DOHH2 (cell line): ENCODE results near the gene KLHDC9.

ENCODE experiments used
- H3F3A ChIP-seq: fragments of 200-600 bp; sonication (generic), shearing (Covaris generic); 2 replicates; pipeline ENCODE4 v1.6.0; 2016; ENCODE audit warnings: antibody characterized with exemption, mild to moderate bottlenecking; ENCODE audit not compliant: control insufficient read depth, insufficient read depth
- H3K27ac ChIP-seq: fragments of 200-600 bp; sonication (generic); 2 replicates; pipeline ENCODE4 v1.5.1; 2014; ENCODE audit warnings: low read depth, mild to moderate bottlenecking, low read length, moderate library complexity
- H3K27me3 ChIP-seq: fragments of 200-600 bp; sonication (generic); 2 replicates; pipeline ENCODE4 v1.6.1; 2014; ENCODE audit warnings: mild to moderate bottlenecking, low read length, mixed read lengths; ENCODE audit not compliant: control insufficient read depth
- H3K36me3 ChIP-seq: fragments of 200-600 bp; sonication (generic); 2 replicates; pipeline ENCODE4 v1.6.1; 2014; ENCODE audit warnings: mild to moderate bottlenecking, low read length, moderate library complexity, mixed read lengths; ENCODE audit not compliant: control insufficient read depth
- H3K4me1 ChIP-seq: fragments of 200-600 bp; sonication (generic); 2 replicates; pipeline ENCODE4 v1.6.1; 2014; ENCODE audit warnings: mild to moderate bottlenecking, low read length, mixed read lengths; ENCODE audit not compliant: control insufficient read depth
- H3K4me2 ChIP-seq: fragments of 200-600 bp; sonication (generic); 2 replicates; pipeline ENCODE4 v1.6.0; 2014; ENCODE audit warnings: mild to moderate bottlenecking, low read length, moderate library complexity
- H3K4me3 ChIP-seq: fragments of 200-600 bp; sonication (generic); 2 replicates; pipeline ENCODE4 v1.5.1; 2014; ENCODE audit warnings: mild to moderate bottlenecking, low read length, mixed read lengths
- H3K79me2 ChIP-seq: fragments of 200-600 bp; sonication (generic); 2 replicates; pipeline ENCODE4 v1.6.1; 2014; ENCODE audit warnings: mild to moderate bottlenecking, low read length, mixed read lengths; ENCODE audit not compliant: control insufficient read depth
- H3K9me2 ChIP-seq: fragments of 200-600 bp; sonication (generic); replicated peaks from 2 replicates; pipeline ENCODE4 v1.6.1; 2014; ENCODE audit warnings: mild to moderate bottlenecking, low read length, mixed read lengths; ENCODE audit not compliant: control insufficient read depth
- H3K9me3 ChIP-seq: fragments of 200-600 bp; sonication (generic); 2 replicates; pipeline ENCODE4 v1.6.1; 2014; ENCODE audit warnings: antibody characterized with exemption, low read length, mixed read lengths; ENCODE audit not compliant: control insufficient read depth, insufficient read depth
- H4K20me1 ChIP-seq: fragments of 200-600 bp; sonication (generic); 2 replicates; pipeline ENCODE4 v1.6.0; 2014; ENCODE audit warnings: low read depth, mild to moderate bottlenecking, antibody characterized with exemption, low read length, moderate library complexity; ENCODE audit not compliant: control insufficient read depth, insufficient read depth
- EZH2phosphoT487 ChIP-seq: fragments of 200-600 bp; sonication (generic); IDR thresholded peaks from 2 replicates; pipeline ENCODE4 v1.6.1; 2017; ENCODE audit warnings: borderline replicate concordance, mild to moderate bottlenecking, antibody characterized with exemption, low read length, moderate library complexity, mixed read lengths
- TF ChIP-seq, protein P1 (sequence below): fragments of 200-600 bp; sonication (generic); IDR thresholded peaks from one replicate; pipeline ENCODE4 v1.5.1; 2014; ENCODE audit warnings: antibody characterized with exemption, mild to moderate bottlenecking, low read depth, low read length; ENCODE audit not compliant: poor library complexity, severe bottlenecking

Gene KLHDC9

DNA sequence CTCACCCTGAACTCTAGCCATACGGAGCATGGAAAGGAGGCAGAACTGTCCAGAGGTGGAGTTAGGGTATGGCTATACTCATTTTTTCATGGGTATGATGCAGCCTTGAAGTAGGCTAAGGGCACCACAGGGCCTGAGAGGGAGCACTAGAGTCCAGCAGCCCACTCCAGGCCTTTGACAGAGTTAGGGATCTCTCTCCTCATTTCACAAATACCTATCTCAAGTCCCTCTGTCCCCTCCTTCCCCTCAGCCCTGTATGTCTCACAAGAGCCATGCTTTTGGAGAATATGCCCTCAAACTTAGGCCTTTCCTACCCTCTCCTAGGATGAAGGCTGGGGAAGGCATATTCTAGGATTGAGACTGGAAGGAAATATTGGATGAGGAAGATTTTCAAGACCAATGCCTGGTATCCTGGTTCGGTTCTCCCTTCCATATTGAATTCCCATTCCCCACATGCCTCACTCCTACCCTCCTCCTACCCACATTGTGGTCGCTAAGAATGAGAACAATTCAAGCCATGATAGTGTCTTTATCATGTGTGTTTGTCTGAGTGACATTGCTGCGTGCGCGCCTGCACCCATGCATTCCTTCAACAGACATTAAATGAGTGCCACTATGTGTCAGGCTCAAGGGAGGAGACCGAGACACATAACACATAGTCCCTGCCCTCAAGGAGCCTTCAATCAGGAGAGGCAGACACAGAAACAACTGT, 6.2 kb upstream of the KLHDC9 start:
- H3K4me1 ChIP-seq: peaks cover under 1% of the 10 kb centered on the region
- no peaks in the 10 kb centered on the region for H4K20me1 ChIP-seq
- H3K27me3 ChIP-seq: no peaks in the 10 kb centered on the region
- H3K4me3 ChIP-seq: no peak overlapping the region
- H3K9me2 ChIP-seq: no peaks in the 10 kb centered on the region
- H3F3A ChIP-seq: no peaks in the 10 kb centered on the region
- no peaks in the 10 kb centered on the region for H3K9me3 ChIP-seq
- H3K4me2 ChIP-seq: no peak overlapping the region
- no peak overlapping the region for H3K27ac ChIP-seq
- H3K79me2 ChIP-seq: no peaks in the 10 kb centered on the region
- H3K36me3 ChIP-seq: no peaks in the 10 kb centered on the region
- no peak for TF ChIP-seq EZH2phosphoT487
- TF ChIP-seq, protein P1, sequence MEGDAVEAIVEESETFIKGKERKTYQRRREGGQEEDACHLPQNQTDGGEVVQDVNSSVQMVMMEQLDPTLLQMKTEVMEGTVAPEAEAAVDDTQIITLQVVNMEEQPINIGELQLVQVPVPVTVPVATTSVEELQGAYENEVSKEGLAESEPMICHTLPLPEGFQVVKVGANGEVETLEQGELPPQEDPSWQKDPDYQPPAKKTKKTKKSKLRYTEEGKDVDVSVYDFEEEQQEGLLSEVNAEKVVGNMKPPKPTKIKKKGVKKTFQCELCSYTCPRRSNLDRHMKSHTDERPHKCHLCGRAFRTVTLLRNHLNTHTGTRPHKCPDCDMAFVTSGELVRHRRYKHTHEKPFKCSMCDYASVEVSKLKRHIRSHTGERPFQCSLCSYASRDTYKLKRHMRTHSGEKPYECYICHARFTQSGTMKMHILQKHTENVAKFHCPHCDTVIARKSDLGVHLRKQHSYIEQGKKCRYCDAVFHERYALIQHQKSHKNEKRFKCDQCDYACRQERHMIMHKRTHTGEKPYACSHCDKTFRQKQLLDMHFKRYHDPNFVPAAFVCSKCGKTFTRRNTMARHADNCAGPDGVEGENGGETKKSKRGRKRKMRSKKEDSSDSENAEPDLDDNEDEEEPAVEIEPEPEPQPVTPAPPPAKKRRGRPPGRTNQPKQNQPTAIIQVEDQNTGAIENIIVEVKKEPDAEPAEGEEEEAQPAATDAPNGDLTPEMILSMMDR: no peak

DNA sequence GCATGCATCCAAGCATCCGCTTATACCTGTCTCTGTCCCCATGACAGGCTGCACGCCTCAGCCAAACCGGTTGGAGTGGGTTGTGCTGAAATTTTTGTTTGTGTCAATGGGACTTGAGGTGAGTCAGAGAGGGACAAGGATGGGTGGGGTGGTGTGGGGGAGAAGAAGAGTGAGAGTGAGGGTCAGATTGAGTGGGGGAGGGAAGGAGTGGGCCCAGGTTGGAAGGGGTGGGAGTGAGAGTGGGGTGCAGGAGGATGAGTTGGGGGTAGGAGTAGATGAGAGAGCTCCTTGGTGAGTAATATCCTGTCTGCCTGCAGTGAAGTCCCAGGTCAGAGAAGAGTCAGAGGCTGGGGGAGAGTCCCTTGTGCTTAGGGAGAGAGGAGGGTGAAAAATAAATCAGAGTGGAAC, 5.5 kb upstream of the KLHDC9 start:
- H3F3A ChIP-seq: no peaks in the 10 kb centered on the region

GRCh38 chr1:161094481-161094880, 3.7 kb upstream of the KLHDC9 start:
- Histone ChIP-seq H3K27me3 (no peaks in the 10 kb centered on the region), H3K79me2 (no peaks in the 10 kb centered on the region), H3K27ac (no peak overlapping the region), H3K36me3 (peaks cover 4% of the 10 kb centered on the region), H4K20me1 (no peaks in the 10 kb centered on the region), H3K4me3 (no peak overlapping the region), H3K4me1 (peaks cover 24% of the 10 kb centered on the region), H3F3A (peaks cover 6% of the 10 kb centered on the region; the same call in 1 of the 2 replicates), H3K9me3 (no peaks in the 10 kb centered on the region), H3K9me2 (no peaks in the 10 kb centered on the region), H3K4me2 (no peak overlapping the region)
- no peak for TF ChIP-seq EZH2phosphoT487
- TF ChIP-seq, protein P1: no peak

More for the DNA sequence above, 5.5 kb upstream of the KLHDC9 start:
- Histone ChIP-seq H3K9me3 (no peaks in the 10 kb centered on the region), H3K4me1 (peaks cover 7% of the 10 kb centered on the region), H3K4me2 (no peak overlapping the region), H3K27me3 (no peaks in the 10 kb centered on the region), H3K79me2 (no peaks in the 10 kb centered on the region), H3K27ac (no peak overlapping the region), H4K20me1 (no peaks in the 10 kb centered on the region), H3K4me3 (no peak overlapping the region), H3K9me2 (no peaks in the 10 kb centered on the region), H3K36me3 (no peaks in the 10 kb centered on the region)
- TF ChIP-seq, protein P1: no peak
- no peak for TF ChIP-seq EZH2phosphoT487
